ENCODE measurements around the gene NCAPG.
"Not testable (repeated sequence)": the region's sequence is repeated elsewhere in the genome, so short reads cannot be mapped to it uniquely, and the experiment has no call there.

GRCh38 chr4:17850295-17850694, 39.5 kb downstream of the NCAPG start:
- TF ChIP-seq CTCF (IDR thresholded peaks at IDR 0.05; ENCODE audit: low read depth, low read length, poor library complexity, severe bottlenecking); EZH2phosphoT487 (IDR thresholded peaks at IDR 0.05; ENCODE audit: borderline replicate concordance, low read length): not testable (repeated sequence)
